Effector memory CD4-positive, alpha-beta T cell (primary cell): Measurements from ENCODE around the gene STOX2.
"Not testable (repeated sequence)": the region's sequence is repeated elsewhere in the genome, so short reads cannot be mapped to it uniquely, and the experiment has no call there.

ENCODE experiments used
- DNase-seq, 3 donors: peaks; one replicate each; pipeline ENCODE4 v3.0.0-alpha.2; 2020
- H3K27ac ChIP-seq: 2 replicates; pipeline ENCODE4 v1.7.0; 2013; ENCODE audit warnings: mild to moderate bottlenecking, low read length, moderate library complexity; ENCODE audit not compliant: insufficient read depth, poor library complexity, severe bottlenecking
- H3K27me3 ChIP-seq: replicated peaks from 2 replicates; pipeline ENCODE4 v1.7.0; 2013; ENCODE audit warnings: mild to moderate bottlenecking, low read length; ENCODE audit not compliant: insufficient read depth, control insufficient read depth, poor library complexity, severe bottlenecking
- H3K36me3 ChIP-seq: 2 replicates; pipeline ENCODE4 v1.7.0; 2013; ENCODE audit warnings: mild to moderate bottlenecking, low read length, moderate library complexity; ENCODE audit not compliant: control insufficient read depth, insufficient read depth
- H3K4me1 ChIP-seq: 2 replicates; pipeline ENCODE4 v1.7.0; 2013; ENCODE audit warnings: low read length, mild to moderate bottlenecking; ENCODE audit not compliant: control insufficient read depth, insufficient read depth, poor library complexity, severe bottlenecking
- H3K4me3 ChIP-seq: 2 replicates; pipeline ENCODE4 v1.7.0; 2013; ENCODE audit warnings: low read length, low read depth, mild to moderate bottlenecking; ENCODE audit not compliant: insufficient read depth, poor library complexity, severe bottlenecking
- H3K9me3 ChIP-seq: 2 replicates; pipeline ENCODE4 v1.7.0; 2013; ENCODE audit warnings: mild to moderate bottlenecking, low read length, moderate library complexity; ENCODE audit not compliant: control insufficient read depth

STOX2 gene

DNA sequence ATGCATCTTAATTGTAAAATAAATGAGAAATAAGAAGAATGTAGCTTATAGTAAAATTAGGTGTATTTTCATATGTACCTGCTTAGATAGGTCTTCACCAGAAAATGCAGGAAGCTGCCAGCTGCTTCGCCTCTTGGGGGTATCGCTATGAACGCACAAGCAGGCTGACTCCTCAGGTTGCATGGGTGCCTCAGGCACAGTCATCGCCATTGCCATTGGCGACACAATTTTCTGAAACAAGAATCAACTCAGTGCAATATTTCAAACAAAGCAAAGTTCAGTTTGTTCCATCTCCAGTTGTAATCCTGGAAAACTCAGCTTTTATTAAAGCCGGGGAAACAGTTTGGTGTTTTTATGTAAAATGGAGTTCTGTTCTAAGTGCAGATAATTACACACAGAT is 29.7 kb downstream of the STOX2 start:
- no peak for DNase-seq
- Histone ChIP-seq H3K9me3 (no peaks in the 10 kb centered on the region), H3K4me1 (no peaks in the 10 kb centered on the region)

GRCh38 chr4:183935355-183936005 is 30.4 kb downstream of the STOX2 start:
- Histone ChIP-seq H3K9me3 (no peaks in the 10 kb centered on the region), H3K4me3 (no peak overlapping the region), H3K36me3 (no peaks in the 10 kb centered on the region), H3K27ac (no peak overlapping the region), H3K4me1 (no peaks in the 10 kb centered on the region), H3K27me3 (no peaks in the 10 kb centered on the region)
- no peak for DNase-seq

More for the DNA sequence above, 29.7 kb downstream of the STOX2 start:
- Histone ChIP-seq H3K4me3 (no peak overlapping the region), H3K36me3 (no peaks in the 10 kb centered on the region), H3K27ac (no peak overlapping the region), H3K27me3 (no peaks in the 10 kb centered on the region)

GRCh38 chr4:183936047-183936446 is 30.9 kb downstream of the STOX2 start:
- no peak overlapping the region for H3K4me3 ChIP-seq
- H3K9me3 ChIP-seq = no peaks in the 10 kb centered on the region
- H3K27me3 ChIP-seq = no peaks in the 10 kb centered on the region
- no peaks in the 10 kb centered on the region for H3K4me1 ChIP-seq
- H3K27ac ChIP-seq = no peak overlapping the region
- H3K36me3 ChIP-seq = no peaks in the 10 kb centered on the region
- DNase-seq = no peak

GRCh38 chr4:183936574-183937345 is 31.7 kb downstream of the STOX2 start:
- Histone ChIP-seq H3K27ac (no peak overlapping the region), H3K4me1 (no peaks in the 10 kb centered on the region), H3K27me3 (no peaks in the 10 kb centered on the region), H3K36me3 (no peaks in the 10 kb centered on the region), H3K9me3 (no peaks in the 10 kb centered on the region), H3K4me3 (no peak overlapping the region)
- DNase-seq = no peak

GRCh38 chr4:183940864-183941263 is 35.8 kb downstream of the STOX2 start:
- H3K27me3 ChIP-seq = no peaks in the 10 kb centered on the region

GRCh38 chr4:183941964-183942363 is 36.9 kb downstream of the STOX2 start:
- Histone ChIP-seq H3K4me1 (no peaks in the 10 kb centered on the region), H3K9me3 (no peaks in the 10 kb centered on the region), H3K27me3 (no peaks in the 10 kb centered on the region), H3K4me3 (no peak overlapping the region), H3K27ac (no peak overlapping the region), H3K36me3 (no peaks in the 10 kb centered on the region)
- no peak for DNase-seq

More at GRCh38 chr4:183940864-183941263, 35.8 kb downstream of the STOX2 start:
- Histone ChIP-seq H3K9me3 (no peaks in the 10 kb centered on the region), H3K4me3 (no peak overlapping the region), H3K36me3 (no peaks in the 10 kb centered on the region), H3K4me1 (no peaks in the 10 kb centered on the region), H3K27ac (no peak overlapping the region)
- DNase-seq = no peak

GRCh38 chr4:183945741-183946140 is 40.6 kb downstream of the STOX2 start:
- no peaks in the 10 kb centered on the region for H3K27me3 ChIP-seq
- H3K4me3 ChIP-seq = no peak overlapping the region
- no peaks in the 10 kb centered on the region for H3K36me3 ChIP-seq
- no peak overlapping the region for H3K27ac ChIP-seq
- no peaks in the 10 kb centered on the region for H3K4me1 ChIP-seq
- DNase-seq = no peak
- no peaks in the 10 kb centered on the region for H3K9me3 ChIP-seq

GRCh38 chr4:183950536-183950935 is 45.4 kb downstream of the STOX2 start:
- H3K4me1 ChIP-seq = no peaks in the 10 kb centered on the region
- H3K27me3 ChIP-seq = no peaks in the 10 kb centered on the region
- H3K27ac ChIP-seq = no peak overlapping the region
- DNase-seq = no peak
- H3K36me3 ChIP-seq = no peaks in the 10 kb centered on the region
- no peak overlapping the region for H3K4me3 ChIP-seq
- H3K9me3 ChIP-seq = no peaks in the 10 kb centered on the region

DNA sequence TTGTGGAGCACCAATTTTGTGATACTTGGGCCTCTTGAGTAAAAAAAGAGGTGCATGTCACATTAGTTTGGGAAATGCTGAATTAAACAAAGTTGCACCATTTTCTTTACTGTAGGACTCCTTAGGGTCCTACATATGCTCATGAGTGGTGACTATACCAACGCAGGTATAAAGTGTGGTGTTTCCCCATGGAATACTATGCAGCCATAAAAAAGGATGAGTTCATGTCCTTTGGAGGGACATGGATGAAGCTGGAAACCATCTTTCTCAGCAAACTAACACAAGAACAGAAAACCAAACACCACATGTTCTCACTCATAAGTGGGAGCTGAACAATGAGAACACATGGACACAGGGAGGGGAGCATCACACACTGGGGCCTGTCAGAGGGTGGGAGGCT is 47.5 kb downstream of the STOX2 start:
- not testable (repeated sequence) for H3K27me3 ChIP-seq, H3K4me3 ChIP-seq, H3K27ac ChIP-seq, H3K4me1 ChIP-seq, DNase-seq, H3K9me3 ChIP-seq, H3K36me3 ChIP-seq

- no peaks in the 10 kb centered on the region for H3K27me3 ChIP-seq
- no peaks in the 10 kb centered on the region for H3K9me3 ChIP-seq
- H3K36me3 ChIP-seq = no peaks in the 10 kb centered on the region
- no peaks in the 10 kb centered on the region for H3K4me1 ChIP-seq
- H3K4me3 ChIP-seq = no peak overlapping the region
- H3K27ac ChIP-seq = no peak overlapping the region
- no peak for DNase-seq
Measured at GRCh38 chr4:183959319-183960045, 54.4 kb downstream of the STOX2 start.
